NK-92 treated with Interleukin-12 subunit alpha and Interleukin-12 subunit beta, amount 100 ng/mL, for 24 hours (cell line): ENCODE measurements around the gene SPR.
"Not testable (repeated sequence)": the region's sequence is repeated elsewhere in the genome, so short reads cannot be mapped to it uniquely, and the experiment has no call there.

Experiments
- DNase-seq: peaks from one replicate; lab custom pipeline; 2025; lab: John Stamatoyannopoulos, UW

SPR gene

DNA sequence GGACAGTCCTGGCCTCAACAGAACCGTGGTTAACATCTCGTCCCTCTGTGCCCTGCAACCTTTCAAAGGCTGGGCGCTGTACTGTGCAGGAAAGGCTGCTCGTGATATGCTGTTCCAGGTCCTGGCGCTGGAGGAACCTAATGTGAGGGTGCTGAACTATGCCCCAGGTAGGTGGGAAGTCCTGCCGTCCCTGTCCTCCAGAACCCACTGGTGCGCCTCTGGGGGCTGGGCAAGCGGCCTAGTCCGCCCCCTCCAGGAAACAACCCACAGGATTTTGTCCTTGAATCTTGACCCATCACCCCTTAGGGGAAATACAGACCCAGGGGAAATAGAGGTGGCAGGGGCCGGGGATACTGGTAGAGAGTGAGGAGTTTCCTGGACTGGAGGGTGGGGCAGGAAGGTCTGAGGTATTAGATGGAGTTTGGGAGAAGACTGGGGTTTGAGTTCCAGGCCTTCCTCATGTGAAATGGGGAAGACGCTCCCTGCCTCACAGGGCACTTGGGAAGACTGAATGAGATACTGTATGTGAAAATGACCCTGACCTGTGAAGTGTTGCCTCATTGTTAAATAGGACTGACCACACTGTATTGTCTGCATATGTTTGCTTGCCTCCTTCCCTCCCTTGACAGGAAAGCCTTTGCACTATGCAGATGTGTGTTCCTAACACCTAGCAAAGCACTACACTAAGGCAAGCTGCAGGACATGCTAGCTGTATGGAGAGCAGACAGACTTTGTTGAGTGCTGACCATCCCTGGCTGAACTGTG is 1.4 kb downstream of the SPR start:
- DNase-seq, result no peak

GRCh38 chr2:72889991-72890390 is 2.8 kb downstream of the SPR start:
- no peak for DNase-seq

DNA sequence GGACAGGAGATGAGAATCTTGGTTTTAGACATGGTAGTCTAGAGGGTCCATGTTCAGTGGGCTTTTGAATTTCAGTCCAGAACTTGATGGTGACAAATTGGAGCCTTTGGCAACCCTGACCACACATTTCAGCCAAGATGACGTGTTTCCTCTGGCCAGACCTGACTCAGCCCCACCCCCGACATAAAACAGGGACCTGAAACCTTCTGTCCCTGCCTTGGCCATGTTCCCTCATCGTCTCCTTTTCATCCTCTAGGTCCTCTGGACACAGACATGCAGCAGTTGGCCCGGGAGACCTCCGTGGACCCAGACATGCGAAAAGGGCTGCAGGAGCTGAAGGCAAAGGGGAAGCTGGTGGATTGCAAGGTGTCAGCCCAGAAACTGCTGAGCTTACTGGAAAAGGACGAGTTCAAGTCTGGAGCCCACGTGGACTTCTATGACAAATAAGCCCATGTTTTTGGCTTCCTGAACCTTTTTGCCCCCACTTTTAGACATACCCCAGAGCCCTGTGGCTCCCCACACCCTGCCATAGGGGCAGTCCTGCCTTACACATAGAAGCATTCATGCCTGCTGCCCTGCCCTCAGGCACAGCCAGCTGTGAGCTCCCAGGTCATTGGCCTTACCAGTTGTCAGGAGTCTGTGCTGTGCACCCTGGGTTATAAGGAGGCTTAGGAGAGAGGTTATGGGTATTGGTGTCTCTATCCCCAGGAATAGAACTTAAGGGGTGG is 4.0 kb downstream of the SPR start:
- no peak for DNase-seq

- DNase-seq, result peak; percentile 25
These were observed 5.4 kb downstream of the SPR start for GRCh38 chr2:72892506-72893173.

- DNase-seq, result no peak
These were observed 6.5 kb downstream of the SPR start for GRCh38 chr2:72893594-72894319.

DNA sequence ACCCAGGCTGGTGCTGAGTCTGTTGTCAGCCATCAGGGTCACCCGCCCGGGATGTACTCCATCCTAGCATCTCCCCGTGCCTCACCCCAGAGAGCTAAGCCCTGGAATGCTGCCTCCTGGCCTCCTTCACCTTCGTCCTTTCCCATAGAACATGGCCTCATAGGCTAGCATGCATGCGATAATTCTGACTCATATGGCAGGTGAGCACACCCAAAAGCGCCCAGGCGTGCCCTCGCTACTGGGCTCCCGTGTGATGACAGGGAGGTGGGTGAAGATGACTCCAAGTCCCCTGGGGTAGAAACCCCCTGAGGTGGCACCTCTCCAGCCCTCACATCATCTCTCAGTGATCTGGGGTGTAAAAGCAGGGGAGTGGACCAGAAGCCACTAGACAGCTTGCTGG is 7.3 kb downstream of the SPR start:
- no peak for DNase-seq

DNA sequence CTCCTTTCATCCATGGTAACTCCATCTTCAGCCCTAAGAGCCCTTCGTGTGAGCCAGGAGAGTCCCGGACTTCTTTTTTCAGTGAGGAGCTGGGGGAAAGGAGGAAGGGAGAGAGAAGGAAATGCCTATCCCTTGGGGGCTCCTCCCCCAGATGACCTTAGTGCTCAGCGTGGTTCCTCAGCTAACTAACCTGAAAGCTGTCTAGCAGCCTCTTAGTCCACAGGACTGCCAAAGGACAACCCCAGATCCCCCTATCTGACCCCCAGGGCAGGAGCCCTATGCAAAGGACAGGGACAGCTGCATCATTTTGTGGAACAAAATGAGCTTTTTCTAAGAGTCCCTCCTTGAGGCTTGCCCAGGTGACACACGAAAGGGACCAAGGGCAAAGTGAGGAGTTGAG is 7.9 kb downstream of the SPR start:
- no peak for DNase-seq

DNA sequence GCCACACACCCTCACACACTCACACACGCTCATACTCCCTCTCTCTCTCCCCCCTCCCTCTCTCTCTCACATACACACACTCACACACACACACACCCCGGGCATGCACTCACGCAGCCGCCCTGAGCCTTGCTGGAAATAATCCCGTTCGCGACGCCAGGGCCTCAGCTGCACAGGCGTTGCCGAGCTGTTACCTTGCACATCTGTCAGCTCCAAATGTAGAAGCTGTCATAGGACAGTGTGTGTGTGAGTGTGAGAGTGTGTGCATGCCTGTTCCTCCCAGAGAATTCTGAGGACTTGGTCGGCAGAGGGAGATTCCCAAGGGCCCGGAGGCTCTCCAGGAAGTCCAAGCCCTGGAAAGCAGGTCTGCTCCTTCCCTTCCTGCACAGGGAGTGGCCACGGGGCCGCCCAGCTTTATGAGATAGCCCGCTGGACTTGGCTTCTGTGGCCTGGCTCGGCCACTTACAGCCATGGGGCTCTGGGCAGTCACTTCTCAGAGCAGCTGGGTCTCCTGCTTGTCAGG is 8.6 kb downstream of the SPR start:
- DNase-seq, result no peak

DNA sequence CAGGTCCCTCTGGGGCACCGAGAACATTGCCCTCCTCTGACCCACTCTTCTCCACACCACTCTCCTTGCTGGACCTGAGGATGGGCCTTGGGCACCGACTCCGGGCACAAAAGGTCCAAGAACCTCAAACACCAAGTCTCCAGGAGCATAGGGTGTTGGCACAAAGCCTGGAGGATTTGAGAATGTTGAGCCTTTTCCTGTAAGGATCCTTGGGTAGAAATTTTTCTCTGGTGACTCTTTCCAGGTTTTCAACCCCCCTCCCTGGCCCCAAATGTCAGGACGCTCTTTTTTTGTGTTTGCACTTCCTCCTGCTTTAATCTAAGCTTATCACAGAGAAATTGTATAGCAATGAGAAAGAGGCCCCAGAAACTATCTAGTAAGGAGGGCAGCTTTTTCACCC is 9.2 kb downstream of the SPR start:
- no peak for DNase-seq

DNA sequence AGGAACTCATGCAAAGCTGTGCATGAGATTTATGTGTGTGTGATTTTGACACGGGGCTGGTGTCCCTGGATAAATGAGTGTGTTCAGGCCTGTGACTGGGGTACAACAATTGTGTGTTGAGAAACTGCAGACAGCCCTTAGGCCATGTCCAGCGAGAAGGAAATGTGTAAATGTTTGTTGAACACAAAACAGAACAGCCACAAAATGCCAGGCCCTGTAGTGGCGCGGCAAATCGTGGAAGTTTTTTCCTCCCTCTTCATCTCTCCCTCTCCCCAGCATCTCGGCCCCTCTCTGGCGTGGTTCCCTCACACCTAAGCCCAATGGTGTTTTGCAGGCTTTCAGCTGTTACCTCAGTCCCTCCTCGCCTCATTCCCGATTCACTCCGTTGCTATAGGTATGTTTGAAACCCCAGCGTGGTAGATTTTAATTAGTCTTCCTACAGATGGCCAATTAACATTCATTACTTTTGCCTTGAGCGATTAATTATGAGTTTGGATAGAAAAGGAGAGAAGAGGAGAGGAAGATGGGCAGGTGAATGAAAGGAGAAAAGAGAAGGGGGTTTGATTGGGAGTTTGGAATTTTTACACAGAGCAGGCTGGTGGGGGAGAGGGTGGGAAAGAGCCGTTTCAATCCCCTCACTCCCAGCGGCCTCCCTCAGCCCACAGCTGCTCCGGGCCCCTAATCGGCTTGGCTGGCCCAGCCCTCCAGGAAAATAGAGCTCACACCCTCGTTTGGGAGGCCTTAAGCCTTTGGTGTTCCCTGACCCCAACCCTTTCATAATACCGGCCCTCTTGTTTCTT is 10.8 kb downstream of the SPR start:
- no peak for DNase-seq

DNA sequence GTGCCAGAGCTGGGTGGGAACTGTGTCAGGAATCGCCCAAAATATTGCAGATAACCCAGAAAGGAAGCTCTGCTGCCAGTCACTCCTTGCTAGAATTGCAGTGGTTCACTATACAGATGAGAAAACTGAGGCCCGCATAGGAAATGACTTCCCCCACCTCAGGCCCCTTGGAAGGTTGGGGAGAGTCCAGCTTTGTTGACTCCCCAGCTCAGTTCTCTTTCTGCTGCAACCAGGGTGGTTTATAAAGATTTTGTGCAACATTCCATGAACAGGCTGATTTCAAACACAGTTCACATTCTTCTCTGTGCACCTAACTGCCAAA is 11.3 kb downstream of the SPR start:
- DNase-seq, result no peak

DNA sequence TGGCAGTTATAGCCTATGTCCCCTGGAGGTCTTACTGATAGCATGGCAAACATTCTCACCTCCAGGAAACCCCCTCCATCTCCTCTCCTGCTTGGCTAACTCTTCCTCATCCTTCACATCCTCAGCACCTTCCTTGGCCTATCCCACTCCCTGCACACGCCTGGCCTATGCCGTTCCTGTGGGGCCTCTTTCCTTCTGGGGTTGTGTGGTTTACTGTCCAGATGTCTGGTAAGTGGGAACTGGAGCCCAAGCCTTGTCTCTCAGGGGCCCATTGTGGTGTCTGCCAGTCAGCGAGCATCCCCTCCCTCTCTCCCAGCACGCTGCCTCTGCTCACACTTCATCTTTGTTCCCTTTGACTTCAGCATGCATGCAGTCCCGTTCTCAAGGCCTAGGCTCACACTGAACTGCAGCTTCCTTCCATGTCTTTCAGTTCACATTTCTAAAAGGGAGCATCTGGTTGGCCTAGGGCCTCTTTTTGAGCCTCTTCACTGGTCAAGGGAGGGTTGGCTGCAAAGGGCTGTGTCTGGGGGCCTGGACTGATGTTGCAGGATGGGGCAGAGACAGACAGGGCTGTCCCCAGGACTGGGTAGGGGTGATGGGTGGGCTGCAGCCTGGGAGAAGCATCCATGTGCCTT is 13.1 kb downstream of the SPR start:
- DNase-seq, result no peak

- no peak for DNase-seq
These were observed 14.2 kb downstream of the SPR start for GRCh38 chr2:72901426-72901825.

GRCh38 chr2:72907369-72907768 is 20.2 kb downstream of the SPR start:
- not testable (repeated sequence) for DNase-seq

DNA sequence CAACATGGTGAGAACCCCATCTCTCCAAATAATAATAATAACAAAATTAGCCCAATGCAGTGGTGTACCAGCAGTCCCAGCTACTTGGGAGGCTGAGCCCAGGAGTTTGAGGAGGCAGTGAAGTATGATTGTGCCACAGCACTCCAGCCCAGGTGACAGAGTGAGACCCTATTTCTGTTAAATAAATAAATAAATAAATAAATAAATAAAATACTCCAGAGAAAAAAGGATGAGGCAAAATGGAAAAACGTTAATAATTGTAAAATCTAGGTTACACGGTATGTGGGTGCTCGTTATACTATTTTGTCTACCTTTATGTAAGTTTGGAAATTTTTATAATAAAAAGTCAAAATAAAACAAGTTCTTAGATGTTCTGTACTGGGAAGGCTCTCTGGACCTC is 21.5 kb downstream of the SPR start:
- DNase-seq, result no peak

DNA sequence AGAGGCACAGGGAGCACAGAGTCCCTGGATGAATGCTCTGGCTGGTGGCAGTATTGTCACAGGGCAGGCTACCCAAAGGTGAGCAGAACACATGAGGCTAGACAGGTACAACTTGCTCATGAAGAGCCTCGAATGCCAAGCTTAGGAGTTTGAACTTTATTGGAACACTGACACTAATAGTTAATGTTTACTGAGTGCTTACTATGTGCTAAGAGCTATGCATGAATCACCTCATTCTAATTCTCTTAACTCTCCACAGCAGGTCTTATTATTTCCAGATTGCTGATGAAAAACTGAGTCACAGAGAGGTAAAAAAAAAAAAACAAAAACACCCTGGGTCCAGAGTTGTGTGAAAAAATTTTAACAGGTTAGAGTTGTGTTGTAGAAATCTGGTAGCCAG is 24.0 kb downstream of the SPR start:
- DNase-seq, result no peak

DNA sequence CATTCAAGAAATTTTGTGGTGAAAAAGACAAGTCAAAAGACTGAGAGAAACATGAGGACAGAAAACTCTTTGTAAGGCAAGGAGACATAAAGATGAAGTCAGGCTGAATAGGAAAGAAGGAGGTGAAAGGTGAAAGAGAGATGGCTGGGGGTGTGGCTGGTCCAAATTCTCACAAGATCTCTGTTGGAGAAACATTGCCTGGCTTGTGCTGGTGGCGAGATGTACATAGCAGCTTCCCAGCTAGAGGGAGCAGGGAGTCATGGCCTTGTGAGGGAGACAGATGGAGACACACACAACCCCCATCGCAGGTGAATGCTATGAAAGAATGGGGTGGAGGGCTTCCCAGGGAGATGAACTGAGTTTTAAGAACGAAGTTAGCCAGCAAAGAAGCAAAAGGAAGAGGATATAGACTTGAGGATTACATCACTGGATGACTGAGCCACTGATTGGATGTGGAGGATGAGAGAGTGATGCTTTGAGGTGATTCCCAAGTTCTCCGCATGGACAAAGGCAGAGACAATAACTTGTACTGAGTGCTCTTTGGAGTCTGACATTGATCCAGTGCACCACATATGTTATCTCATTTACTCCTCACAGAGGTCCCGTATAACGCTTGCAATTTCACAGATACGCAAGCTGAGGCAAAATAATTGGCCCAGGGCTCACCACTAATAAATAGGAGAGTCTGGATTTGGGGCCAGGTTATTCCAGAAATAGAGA is 26.4 kb downstream of the SPR start:
- no peak for DNase-seq

DNA sequence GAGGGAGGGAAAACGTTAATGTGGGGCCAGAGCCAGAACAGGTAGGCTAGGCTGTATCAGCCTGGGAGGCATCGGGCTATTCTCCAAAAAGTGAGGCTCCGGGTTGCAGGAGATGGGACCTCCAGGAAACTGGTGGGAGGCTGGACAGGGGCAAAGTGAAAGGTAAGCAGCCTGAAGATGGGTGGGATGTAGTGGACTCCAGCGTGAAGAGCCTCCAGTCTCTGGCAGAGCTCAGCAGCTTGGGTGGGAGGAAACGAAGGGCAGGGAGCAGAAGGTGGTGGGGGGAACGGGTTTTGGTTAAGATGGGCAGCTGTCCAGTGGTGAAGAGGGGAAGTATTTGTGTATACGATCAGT is 27.0 kb downstream of the SPR start:
- DNase-seq, result no peak

- DNase-seq, result no peak
These were observed 27.5 kb downstream of the SPR start for GRCh38 chr2:72914589-72915319.
